ENCODE results near the gene ZNF394.
"Not testable (repeated sequence)": the region's sequence is repeated elsewhere in the genome, so short reads cannot be mapped to it uniquely, and the experiment has no call there.

The ZNF394 gene

DNA sequence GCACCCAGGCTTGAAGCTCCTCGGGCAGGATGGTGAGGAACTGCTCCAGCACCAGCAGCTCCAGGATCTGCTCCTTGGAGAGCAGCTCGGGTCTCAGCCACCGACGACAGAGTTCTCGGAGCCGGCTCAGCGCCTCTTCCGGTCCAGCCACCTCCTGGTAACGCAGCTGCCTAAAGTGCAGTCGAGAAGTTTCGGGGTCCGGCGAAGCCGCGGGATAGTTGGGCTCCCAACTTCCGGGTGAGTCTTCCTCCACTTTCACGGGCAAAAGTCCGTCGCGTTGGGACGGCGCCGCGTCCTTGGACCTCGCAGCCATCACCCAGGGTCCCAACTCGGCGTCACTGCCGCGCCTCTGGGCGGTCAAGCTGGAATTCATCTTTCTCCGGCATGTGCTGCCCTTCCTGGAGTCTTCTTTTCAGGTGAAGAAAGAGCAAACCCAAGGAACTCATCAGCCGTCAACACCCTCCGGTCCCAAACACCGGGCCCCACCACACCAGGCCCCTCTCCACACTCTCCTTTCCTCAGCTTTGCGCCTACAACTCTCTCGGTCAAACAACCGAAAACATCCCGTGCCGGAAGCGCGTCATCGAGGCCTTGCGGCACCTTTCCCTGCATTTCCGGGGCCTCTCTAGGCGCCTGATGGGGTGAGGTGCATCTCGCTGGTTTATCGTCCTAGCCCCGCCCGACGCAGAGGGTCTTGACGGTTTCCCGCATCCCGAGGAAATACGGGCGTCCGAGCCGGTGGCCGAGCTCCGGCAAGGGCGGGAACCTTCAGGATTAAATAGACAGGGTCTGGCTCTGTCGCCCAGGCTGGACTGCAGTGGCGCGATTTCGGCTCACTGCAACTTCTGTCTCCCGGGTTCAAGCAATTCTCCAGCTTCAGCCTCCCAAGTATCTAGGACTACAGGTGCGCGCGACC is at the start of gene ZNF394:
ZNF394 (minus strand) TSS at position 561 of the 916 bp plus-strand sequence; CDS start at position 373, 188 bp downstream.
- DNase-seq = peak; percentile 91

DNA sequence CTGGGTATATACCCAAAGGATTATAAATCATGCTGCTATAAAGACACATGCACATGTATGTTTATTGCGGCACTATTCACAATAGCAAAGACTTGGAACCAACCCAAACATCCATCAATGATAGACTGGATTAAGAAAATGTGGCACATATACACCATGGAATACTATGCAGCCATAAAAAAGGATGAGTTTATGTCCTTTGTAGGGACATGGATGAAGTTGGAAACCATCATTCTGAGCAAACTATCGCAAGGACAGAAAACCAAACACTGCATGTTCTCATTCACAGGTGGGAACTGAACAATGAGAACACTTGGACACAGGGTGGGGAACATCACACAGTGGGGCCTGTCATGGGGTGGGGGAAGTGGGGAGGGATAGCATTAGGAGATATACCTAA is 49.5 kb upstream of the ZNF394 start:
- DNase-seq = not testable (repeated sequence)

DNA sequence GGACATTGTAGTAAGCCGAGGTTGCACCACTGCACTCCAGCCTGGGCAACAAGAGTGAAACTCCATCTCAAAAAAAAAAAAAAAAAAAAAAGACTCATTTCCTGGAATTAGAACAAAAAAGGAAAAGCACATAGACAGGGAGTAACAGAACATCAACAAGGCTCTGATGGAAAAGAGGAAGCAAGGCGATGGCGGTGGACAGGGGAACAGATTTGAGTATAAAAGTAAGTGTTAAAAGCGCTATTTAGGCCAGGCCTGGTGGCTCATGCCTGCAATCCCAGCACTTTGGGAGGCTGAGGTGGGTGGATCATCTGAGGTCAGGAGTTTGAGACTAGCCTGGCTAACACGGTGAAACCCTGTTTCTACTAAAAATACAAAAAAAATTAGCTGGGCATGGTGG is 45.2 kb upstream of the ZNF394 start:
- not testable (repeated sequence) for DNase-seq

DNA sequence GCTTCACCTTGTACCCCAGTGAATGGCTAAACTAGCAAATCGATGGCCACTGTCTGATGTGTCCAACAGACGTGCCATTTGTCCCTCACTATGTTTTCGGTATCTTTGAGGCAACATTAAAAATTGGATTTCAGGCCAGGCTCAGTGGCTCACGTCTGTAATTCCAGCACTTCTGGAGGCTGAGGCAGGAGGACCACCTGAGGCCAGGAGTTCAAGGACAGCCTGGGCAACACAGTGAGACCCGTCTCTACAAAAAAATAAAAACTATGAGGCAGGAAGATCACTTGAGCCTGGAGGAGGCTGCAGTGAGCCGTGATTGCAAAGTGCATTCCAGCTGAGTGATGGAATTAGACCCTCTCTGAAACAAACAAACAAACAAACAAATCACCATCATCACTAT is 43.8 kb upstream of the ZNF394 start:
- DNase-seq = no peak

DNA sequence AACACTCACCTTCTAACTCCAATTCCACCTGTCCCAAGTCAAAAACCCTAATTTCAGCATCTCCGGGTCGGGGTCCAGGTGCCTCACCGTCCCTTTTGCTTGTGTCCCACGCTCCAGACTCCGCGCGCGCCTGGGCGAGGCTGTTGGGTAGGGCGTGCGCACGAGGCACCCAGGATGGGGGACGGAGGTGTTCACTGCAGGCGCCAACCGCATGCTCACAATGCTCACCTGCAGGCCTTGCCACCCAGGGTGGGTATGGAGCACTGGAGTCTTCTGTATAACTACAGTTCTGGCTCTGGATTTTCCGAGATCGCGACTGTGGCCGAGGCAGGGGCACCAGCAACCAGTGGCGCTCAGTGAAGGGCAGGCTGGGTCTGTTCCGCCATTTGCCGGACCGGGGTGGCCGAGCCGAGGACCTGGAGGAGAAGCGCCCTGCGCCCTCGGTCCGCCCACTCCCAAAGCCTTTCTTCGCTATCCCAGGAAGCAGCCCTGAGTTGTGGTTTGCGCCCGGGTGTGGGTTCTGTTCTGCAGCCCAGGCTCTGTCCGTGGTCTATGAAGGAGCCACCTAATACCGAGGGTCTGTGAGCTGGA is 43.1 kb upstream of the ZNF394 start:
- no peak for DNase-seq

DNA sequence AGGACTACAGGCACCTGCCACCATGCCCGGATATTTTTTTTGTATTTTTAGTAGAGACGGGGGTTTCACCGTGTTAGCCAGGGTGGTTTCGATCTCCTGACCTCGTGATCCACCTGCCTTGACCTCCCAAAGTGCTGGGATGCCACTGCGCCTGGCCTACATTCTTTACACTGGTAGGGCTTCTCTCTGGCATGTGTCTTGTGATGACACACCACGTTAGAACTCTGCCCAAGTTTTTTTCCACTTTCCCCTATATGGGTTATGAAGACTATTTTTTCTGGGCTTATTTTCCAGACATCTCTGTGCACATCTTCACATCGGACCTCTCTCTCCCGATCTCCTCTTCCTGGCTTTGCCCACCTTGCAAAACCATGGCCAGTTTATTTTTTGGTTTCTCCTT is 41.1 kb upstream of the ZNF394 start:
- no peak for DNase-seq

DNA sequence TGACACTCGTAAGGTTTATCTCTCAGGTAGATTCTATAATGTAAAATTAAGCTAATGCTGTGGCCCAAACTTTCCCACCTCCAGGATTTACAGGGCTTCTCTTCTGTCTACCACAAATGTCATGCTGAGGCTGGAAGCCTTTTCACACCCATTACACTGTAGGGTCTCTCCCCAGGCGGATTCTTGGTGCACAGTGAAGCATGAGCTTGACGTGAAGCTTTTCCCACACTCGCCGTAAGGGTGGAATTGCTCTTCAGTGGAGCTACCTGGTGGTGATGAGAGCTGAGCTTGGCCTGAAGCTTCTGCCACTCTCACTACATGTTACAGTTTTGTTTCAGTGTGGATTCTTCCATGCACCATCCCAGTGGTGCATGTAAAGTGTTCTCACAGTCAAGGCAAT is 40.5 kb upstream of the ZNF394 start:
- DNase-seq = no peak

DNA sequence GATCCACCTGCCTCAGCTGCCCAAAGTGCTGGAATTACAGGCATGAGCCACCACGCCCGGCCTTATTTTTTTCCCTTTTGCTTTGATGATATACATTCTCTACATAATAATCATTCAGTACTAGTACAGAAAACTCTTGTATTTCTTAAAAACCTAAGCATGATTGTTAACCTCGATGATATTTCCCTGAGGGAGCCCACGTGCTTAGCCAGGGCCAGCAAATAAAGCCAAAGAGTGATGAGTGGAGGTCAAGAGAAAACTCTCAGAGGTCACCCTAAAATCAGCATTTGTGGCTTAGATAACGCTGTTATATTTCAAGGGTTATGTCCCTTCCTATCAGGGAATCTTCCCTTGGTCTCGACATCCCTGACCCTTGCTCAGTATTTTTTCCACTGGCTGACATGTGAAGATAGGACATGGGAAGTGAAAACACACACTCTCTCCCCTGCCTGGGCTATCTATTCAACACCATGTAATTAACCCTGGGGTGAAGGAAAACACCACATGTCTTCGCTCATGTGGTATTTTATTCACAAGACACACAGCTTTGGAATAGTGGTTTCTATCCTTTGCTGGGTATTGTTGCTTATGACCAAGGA is 39.2 kb upstream of the ZNF394 start:
- no peak for DNase-seq

DNA sequence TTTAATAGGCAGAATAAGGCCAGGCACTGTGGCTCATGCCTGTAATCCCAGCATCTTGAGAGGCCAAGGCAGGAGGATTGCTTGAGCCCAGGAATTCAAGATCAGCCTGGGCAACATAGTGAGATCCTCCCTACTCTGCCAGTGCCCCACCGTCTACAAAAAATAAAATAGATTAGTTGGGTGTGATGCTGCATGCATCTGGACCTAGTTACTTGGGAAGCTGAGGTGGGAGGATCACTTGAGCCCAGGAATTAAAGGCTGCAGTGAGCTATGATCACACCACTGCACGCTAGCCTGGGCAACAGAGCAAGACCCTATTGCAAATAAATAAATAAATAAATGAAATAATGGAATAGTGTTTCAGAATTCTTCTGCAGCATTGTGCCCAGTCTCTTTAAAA is 35.6 kb upstream of the ZNF394 start:
- DNase-seq = no peak

DNA sequence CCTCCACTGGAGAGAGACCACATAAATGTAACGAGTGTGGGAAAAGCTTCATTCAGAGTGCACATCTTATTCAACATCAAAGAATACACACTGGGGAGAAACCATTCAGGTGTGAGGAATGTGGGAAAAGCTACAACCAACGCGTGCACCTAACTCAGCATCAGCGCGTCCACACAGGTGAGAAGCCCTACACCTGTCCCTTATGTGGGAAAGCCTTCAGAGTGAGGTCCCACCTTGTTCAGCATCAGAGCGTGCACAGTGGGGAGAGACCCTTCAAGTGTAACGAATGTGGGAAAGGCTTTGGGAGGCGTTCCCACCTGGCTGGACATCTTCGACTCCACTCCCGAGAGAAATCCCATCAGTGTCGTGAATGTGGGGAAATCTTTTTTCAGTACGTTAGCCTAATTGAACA is 31.3 kb upstream of the ZNF394 start:
- DNase-seq = no peak

DNA sequence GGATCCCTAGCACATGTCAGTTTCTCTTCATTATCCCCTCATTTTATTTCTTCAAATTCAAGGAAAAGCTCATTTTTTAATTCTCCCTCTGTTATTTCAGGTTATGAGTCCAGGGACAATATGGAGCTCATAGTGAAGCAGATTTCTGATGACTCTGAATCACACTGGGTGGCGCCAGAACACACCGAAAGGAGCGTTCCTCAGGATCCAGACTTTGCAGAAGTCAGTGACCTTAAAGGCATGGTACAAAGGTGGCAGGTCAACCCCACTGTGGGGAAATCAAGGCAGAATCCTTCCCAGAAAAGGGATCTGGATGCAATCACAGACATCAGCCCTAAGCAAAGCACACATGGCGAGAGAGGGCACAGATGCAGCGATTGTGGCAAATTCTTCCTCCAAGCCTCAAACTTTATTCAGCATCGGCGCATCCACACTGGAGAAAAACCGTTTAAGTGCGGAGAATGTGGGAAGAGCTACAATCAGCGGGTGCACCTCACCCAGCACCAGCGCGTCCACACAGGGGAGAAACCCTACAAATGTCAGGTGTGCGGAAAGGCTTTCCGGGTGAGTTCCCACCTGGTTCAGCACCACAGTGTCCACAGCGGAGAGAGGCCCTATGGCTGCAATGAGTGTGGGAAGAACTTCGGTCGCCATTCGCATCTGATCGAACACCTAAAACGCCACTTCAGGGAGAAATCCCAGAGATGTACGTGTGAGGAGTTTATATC is 25.8 kb upstream of the ZNF394 start:
- no peak for DNase-seq

DNA sequence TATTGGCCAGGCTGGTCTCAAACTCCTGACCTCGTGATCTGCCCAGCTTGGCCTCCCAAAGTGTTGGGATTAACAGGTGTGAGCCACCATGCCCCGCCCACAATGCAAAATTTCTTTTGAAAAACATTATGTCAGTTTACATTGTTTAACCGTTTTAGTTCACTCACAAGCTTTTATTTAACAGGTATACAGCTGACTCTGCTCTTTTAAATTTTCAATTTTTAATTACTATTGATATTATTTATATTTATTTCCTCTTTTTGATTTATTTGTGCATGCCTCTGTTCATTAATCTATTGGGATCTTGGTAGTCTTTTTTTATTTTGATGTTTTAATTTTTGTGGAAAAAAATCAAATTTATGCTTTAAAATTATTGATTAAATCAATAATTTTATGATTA is 21.3 kb upstream of the ZNF394 start:
- DNase-seq = no peak

DNA sequence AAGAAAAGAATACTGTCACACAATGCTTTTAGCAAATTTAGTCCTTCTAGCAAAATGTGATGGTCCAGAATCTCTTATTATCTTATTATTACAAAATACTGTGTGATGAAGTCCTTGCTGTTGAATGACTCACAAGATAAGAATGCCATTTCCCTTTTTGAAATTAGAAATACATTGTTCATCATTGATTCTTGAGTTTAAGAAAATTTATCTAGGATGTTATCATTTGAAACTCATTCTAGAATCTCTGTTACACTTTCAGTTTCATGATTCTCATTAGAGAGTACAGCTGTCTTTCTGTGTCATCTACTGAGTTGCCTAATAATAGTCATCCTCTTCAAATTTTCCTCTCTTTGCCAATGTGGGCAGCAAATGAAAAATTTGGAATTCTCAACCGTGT is 14.0 kb upstream of the ZNF394 start:
- DNase-seq = no peak

DNA sequence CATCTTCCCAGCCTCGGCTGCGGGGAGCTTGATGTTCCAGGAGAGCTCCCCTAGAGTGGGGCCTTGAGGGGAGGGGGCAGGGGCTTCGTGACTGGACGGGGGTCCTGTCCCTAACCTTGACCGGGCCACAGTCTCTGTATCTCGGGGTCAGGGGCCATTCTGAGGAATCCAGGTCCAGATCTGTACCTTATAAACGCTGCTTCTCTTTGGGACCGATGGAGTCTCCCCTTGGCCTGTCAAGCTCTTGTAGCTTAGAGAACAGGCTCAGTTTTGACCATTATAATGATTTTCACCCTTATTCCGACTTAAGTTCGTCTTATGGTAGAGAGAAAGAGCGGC is 5.2 kb upstream of the ZNF394 start:
- DNase-seq = no peak

DNA sequence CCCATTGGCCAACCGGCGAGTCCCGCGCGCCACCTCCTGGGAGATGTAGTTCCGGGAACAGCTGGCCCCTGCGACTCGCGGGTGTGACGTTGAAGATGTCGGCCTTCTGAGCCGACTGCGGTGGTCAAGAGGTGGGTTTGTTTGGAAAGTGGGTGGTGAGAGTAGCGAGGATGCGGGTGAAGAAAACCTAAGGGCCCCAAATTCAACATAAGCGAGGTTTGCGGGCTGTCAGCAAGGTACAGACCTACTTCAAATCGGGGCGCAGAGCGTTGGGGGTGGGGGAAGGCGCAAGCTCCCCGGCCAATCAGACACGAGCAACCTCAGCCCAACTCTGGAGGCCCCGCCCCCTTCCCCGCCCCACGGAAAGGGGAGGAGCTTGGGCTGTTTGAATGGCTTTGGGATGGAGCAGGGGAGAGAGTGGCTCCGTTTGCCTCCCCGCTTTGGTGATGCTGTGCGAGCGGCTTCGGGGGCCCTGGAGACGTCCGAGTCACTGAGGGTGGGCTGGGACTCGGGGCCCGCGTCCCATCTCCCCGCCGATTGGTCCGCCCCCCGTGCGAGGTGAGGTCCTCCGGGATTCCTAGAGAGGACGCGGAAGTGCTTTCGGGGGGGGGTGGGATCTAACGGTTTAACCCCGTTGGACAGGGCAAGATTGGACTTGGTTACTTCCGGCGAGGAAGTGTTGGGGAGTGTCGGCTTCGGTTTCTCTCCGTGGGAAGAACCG is 4.7 kb upstream of the ZNF394 start, which contains the start of gene ZKSCAN5:
ZKSCAN5 (plus strand) TSS at position 60 of the 721 bp plus-strand sequence. CDS start 1,383 bp downstream, outside the sequence.
- DNase-seq = peak; percentile 97

DNA sequence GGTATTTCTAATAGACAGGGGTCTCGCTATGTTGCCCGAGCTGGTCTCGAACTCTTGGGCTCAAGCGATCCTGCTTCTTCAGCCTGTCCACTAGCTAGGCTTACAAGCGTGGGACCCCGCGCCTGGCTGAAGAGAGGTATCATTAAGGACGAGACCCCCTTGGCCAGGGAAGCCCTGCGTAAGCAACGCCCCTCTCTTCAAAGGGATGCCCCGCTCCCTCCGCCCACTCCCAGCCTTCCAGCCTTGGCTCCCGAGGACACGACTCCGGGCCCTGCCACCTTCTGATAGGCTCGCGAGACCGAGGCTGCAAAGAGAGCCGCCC is 4.2 kb upstream of the ZNF394 start:
- no peak for DNase-seq

DNA sequence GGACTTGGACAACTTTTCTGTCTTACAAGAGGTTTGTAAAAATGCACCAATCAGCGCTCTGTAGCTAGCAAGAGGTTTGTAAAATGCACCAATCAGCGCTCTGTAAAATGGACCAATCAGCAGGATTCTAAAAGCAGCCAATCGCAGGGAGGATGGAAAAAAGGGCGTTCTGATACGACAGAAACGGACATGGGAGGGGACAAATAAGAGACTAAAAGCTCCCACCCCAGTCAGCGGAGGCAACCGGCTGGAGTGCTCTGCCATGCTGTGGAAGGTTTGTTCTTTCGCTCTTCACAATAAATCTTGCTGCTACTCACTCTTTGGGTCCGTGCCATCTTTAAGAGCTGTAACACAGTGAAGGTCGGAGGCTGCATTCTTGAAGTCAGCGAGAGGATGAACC is 1.2 kb upstream of the ZNF394 start:
- not testable (repeated sequence) for DNase-seq

DNA sequence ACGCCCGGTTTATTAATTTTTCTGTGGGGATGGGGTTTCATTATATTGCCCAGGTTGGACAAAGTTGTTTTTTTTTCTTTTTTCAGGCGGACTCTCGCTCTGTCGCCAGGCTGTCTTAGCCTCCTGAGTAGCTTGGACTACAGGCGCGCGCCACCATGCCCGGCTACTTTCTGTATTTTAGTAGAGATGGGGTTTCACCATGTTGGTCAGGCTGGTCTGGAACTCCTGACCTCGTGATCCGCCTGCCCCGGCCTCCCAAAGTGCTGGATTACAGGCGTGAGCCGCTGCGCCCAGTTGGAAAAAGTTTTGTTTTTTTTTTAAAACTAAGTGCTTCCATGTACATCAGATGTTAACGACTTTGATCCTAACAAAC is 542 bp upstream of the ZNF394 start:
- DNase-seq = no peak

DNA sequence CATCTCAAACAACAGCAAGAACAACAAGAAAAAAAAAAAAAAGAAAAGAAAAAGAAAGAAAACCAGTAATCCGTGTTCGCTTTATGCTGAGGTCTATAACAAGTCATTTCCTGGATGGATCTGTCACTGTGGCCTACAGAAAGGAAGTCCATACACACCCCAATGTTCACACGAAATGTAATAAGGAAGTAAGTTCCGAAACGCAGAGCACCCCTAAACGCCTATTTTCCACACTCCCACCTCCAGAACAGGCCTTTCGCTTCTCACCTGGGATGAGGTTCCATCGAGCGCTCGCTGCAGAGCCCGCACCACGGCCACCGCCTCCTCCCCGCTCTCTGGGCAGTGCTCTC is 735 bp downstream of the ZNF394 start:
- no peak for DNase-seq

DNA sequence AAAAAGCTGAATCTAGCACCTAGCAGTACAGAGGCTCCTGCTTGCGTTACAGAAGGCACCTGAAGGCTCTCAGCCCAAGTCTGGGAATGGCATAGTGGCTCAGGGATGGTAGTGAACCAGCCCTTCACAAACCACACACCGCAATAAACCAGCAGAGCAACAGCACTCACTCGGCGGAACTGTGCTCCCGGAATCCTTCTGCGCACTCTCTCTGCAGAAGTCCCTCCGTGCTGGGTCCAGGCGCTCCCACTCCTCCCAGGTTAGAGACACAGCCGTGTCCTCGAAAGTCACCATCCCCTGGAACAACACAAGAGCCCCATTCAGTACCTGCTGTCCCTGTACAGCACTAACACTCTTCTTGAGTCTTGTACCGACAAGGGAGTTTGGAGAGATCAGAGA is 1.5 kb downstream of the ZNF394 start:
- DNase-seq = no peak

DNA sequence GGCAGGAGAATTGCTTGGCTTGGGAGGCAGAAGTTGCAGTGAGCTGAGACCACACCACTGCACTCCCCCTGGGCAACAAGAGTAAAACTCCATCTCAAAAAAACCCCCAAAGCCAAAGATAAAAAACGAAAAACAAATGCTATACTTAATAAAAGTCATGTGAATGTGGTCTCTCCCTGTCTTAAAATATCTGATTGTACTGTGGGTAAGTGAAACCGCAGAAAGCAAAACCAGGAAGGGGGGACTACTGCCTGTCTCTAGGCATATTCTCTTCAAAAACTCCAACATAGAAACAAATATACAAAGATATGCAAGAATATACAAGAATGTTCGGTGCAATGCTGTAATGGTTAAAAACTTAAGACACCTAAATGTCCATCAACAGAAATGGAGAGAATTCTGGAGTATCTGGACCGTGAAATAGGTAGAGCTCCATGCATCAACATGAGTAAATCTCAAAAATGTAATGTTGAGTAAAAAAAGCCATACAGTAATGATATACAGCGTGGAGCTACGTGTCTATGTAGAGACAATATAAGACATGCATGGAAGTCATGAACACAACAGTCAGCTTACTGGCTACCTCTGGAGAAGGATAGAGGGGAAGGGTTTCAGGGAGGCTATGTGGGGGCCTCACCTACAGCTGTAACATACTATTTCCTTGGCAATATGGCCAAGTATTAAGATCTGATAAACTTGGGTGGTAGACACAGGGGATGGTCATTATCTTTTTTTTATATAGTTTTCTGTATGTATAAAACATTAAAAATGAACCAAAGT is 2.1 kb downstream of the ZNF394 start:
- no peak for DNase-seq

DNA sequence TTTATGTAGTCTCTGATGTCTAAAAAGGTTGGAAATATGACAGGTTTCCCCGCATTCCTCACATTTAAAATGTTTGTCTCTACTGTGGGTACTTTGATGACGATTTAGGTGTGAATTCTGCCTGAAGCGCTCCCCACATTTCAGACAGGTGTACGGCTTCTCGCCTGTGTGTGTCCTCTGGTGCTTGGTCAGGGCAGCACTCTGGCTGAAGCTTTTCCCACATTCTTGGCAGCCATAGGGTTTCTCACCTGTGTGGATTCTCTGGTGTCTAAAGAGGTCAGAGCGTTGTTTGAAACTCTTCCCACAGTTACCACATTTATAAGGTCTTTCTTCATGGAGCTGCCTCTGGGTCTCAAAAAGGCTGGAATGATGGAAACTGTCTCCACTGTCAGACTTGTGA is 6.3 kb downstream of the ZNF394 start:
- DNase-seq = no peak

Data from activated naive CD4-positive, alpha-beta T cell treated with Interleukin-2 at 50 U/mL for 16 hours (primary cell).